Activated naive CD8-positive, alpha-beta T cell treated with anti-CD3 and anti-CD28 coated beads for 36 hours (primary cell): ENCODE measurements around the gene SIX1. TPM values are rescaled to one million over a fixed set of nuclear protein-coding genes. Genes with fewer than 3 reads are reported as not detected.

Experiments used
- DNase-seq: peaks from one replicate; pipeline ENCODE4 v3.0.0; 2021
- H3K27ac Mint-ChIP-seq: one replicate; pipeline ENCODE4 v1.8.0; 2022; ENCODE audit warnings: mild to moderate bottlenecking, moderate library complexity, mixed read lengths
- H3K27me3 Mint-ChIP-seq: one replicate; pipeline ENCODE4 v1.8.0; 2022; ENCODE audit warnings: mild to moderate bottlenecking, mixed read lengths
- H3K36me3 Mint-ChIP-seq: one replicate; pipeline ENCODE4 v1.8.0; 2021; ENCODE audit warnings: mild to moderate bottlenecking, mixed read lengths
- H3K4me1 Mint-ChIP-seq: one replicate; pipeline ENCODE4 v1.8.0; 2021; ENCODE audit warnings: mixed read lengths
- H3K4me3 Mint-ChIP-seq: one replicate; pipeline ENCODE4 v1.8.0; 2022; ENCODE audit warnings: mild to moderate bottlenecking, moderate library complexity, mixed read lengths
- H3K9me3 Mint-ChIP-seq: one replicate; pipeline ENCODE4 v1.8.0; 2022; ENCODE audit warnings: mixed read lengths
- total RNA-seq, 2 experiments: library from RNA; stranded (reverse); gene quantifications; one replicate each; pipeline ENCODE4 v1.2.3, GENCODE V29; 2021

Gene SIX1
- total RNA-seq, 2 experiments from 2014 or later: not detected

- DNase-seq: no peak
- Mint-ChIP-seq H3K27ac (no peak overlapping the region), H3K9me3 (no peaks in the 10 kb centered on the region), H3K36me3 (no peaks in the 10 kb centered on the region), H3K4me1 (peaks cover 57% of the 10 kb centered on the region), H3K27me3 (peaks cover 97% of the 10 kb centered on the region), H3K4me3 (no peak overlapping the region)
These were observed 1.2 kb upstream of the SIX1 start for GRCh38 chr14:60650373-60650961.

GRCh38 chr14:60649875-60650372 is 647 bp upstream of the SIX1 start:
- no peak overlapping the region for H3K27ac Mint-ChIP-seq
- peaks cover 97% of the 10 kb centered on the region for H3K27me3 Mint-ChIP-seq

GRCh38 chr14:60648249-60648933 is 886 bp downstream of the SIX1 start:
- DNase-seq: no peak
- no peaks in the 10 kb centered on the region for H3K36me3 Mint-ChIP-seq

More at GRCh38 chr14:60649875-60650372, 647 bp upstream of the SIX1 start:
- Mint-ChIP-seq H3K9me3 (no peaks in the 10 kb centered on the region), H3K4me1 (peaks cover 55% of the 10 kb centered on the region), H3K36me3 (no peaks in the 10 kb centered on the region), H3K4me3 (no peak overlapping the region)
- DNase-seq: no peak

GRCh38 chr14:60647837-60648248 is 1.4 kb downstream of the SIX1 start:
- H3K36me3 Mint-ChIP-seq: no peaks in the 10 kb centered on the region
- peak overlapping the region; percentile 66 for H3K4me3 Mint-ChIP-seq
- H3K27ac Mint-ChIP-seq: no peak overlapping the region
- peaks cover 51% of the 10 kb centered on the region for H3K4me1 Mint-ChIP-seq
- peaks cover 97% of the 10 kb centered on the region for H3K27me3 Mint-ChIP-seq
- DNase-seq: no peak
- H3K9me3 Mint-ChIP-seq: no peaks in the 10 kb centered on the region

More at GRCh38 chr14:60648249-60648933, 886 bp downstream of the SIX1 start:
- Mint-ChIP-seq H3K27ac (no peak overlapping the region), H3K4me1 (peaks cover 50% of the 10 kb centered on the region), H3K4me3 (peak overlapping the region; percentile 37), H3K27me3 (peaks cover 97% of the 10 kb centered on the region), H3K9me3 (no peaks in the 10 kb centered on the region)

GRCh38 chr14:60647081-60647836 is 2.0 kb downstream of the SIX1 start:
- Mint-ChIP-seq H3K4me3 (peak overlapping the region; percentile 66), H3K27ac (no peak overlapping the region), H3K9me3 (no peaks in the 10 kb centered on the region), H3K36me3 (no peaks in the 10 kb centered on the region), H3K4me1 (peaks cover 47% of the 10 kb centered on the region), H3K27me3 (peaks cover 97% of the 10 kb centered on the region)
- no peak for DNase-seq

- H3K4me1 Mint-ChIP-seq: peaks cover 43% of the 10 kb centered on the region
- no peak for DNase-seq
- no peak overlapping the region for H3K27ac Mint-ChIP-seq
- H3K36me3 Mint-ChIP-seq: no peaks in the 10 kb centered on the region
- H3K9me3 Mint-ChIP-seq: no peaks in the 10 kb centered on the region
- peaks cover 95% of the 10 kb centered on the region for H3K27me3 Mint-ChIP-seq
- no peak overlapping the region for H3K4me3 Mint-ChIP-seq
These were observed 3.0 kb downstream of the SIX1 start for GRCh38 chr14:60646226-60646818.

- Mint-ChIP-seq H3K4me3 (no peak overlapping the region), H3K36me3 (no peaks in the 10 kb centered on the region), H3K9me3 (no peaks in the 10 kb centered on the region), H3K27me3 (peaks cover 95% of the 10 kb centered on the region), H3K4me1 (peaks cover 44% of the 10 kb centered on the region), H3K27ac (no peak overlapping the region)
- no peak for DNase-seq
These were observed 4.0 kb downstream of the SIX1 start for GRCh38 chr14:60645126-60645741.

- no peaks in the 10 kb centered on the region for H3K36me3 Mint-ChIP-seq
- H3K9me3 Mint-ChIP-seq: no peaks in the 10 kb centered on the region
- peaks cover 95% of the 10 kb centered on the region for H3K27me3 Mint-ChIP-seq
- no peak overlapping the region for H3K27ac Mint-ChIP-seq
- DNase-seq: no peak
- H3K4me1 Mint-ChIP-seq: peaks cover 39% of the 10 kb centered on the region
- no peak overlapping the region for H3K4me3 Mint-ChIP-seq
These were observed 4.6 kb downstream of the SIX1 start for GRCh38 chr14:60644666-60645065.

- DNase-seq: no peak
- Mint-ChIP-seq H3K4me1 (peaks cover 36% of the 10 kb centered on the region), H3K27ac (no peak overlapping the region), H3K27me3 (peaks cover 98% of the 10 kb centered on the region), H3K9me3 (no peaks in the 10 kb centered on the region), H3K36me3 (no peaks in the 10 kb centered on the region), H3K4me3 (peak overlapping the region; percentile 18)
These were observed 5.6 kb downstream of the SIX1 start for GRCh38 chr14:60643463-60644314.

- H3K4me3 Mint-ChIP-seq: no peak overlapping the region
- H3K36me3 Mint-ChIP-seq: no peaks in the 10 kb centered on the region
- no peak overlapping the region for H3K27ac Mint-ChIP-seq
- no peak for DNase-seq
- peaks cover 37% of the 10 kb centered on the region for H3K4me1 Mint-ChIP-seq
- peaks cover 98% of the 10 kb centered on the region for H3K27me3 Mint-ChIP-seq
- H3K9me3 Mint-ChIP-seq: no peaks in the 10 kb centered on the region
These were observed 6.2 kb downstream of the SIX1 start for GRCh38 chr14:60643141-60643462.

- Mint-ChIP-seq H3K27ac (no peak overlapping the region), H3K4me3 (no peak overlapping the region), H3K27me3 (peaks cover 97% of the 10 kb centered on the region), H3K9me3 (no peaks in the 10 kb centered on the region), H3K36me3 (no peaks in the 10 kb centered on the region), H3K4me1 (peaks cover 34% of the 10 kb centered on the region)
- DNase-seq: no peak
These were observed 6.8 kb downstream of the SIX1 start for GRCh38 chr14:60642270-60643140.

- Mint-ChIP-seq H3K4me3 (no peak overlapping the region), H3K27me3 (peaks cover 96% of the 10 kb centered on the region), H3K4me1 (peaks cover 30% of the 10 kb centered on the region), H3K27ac (no peak overlapping the region), H3K9me3 (no peaks in the 10 kb centered on the region), H3K36me3 (no peaks in the 10 kb centered on the region)
- DNase-seq: no peak
These were observed 7.5 kb downstream of the SIX1 start for GRCh38 chr14:60641742-60642269.
